Measurements from ENCODE around the gene PPP1R14C. TPM values are rescaled to one million over a fixed set of nuclear protein-coding genes. Genes with fewer than 3 reads are reported as not detected.

The PPP1R14C gene
- total and polyA plus RNA-seq, 2 experiments from 2014 or later: 1.1 to 1.4 TPM

- TF ChIP-seq ZNF462 (CRISPR knock-in tag; IDR thresholded peaks at IDR 0.05) (no peak), EZH2phosphoT487 (IDR thresholded peaks at IDR 0.05; ENCODE audit: unreplicated experiment) (no peak), CTCF (conservative IDR thresholded peaks at IDR 0.05; ENCODE audit: low read depth in 2 of 2) (no peak), NANOG (IDR thresholded peaks at IDR 0.05; ENCODE audit: borderline replicate concordance) (no peak), POLR2AphosphoS5 (IDR thresholded peaks at IDR 0.05; ENCODE audit: low read depth) (no peak), ETS1 (IDR thresholded peaks at IDR 0.05) (no peak)
Measured at GRCh38 chr6:150175586-150176151, 32.8 kb downstream of the PPP1R14C start (continued).

- H3K36me3 Mint-ChIP-seq (ENCODE audit: low read depth): no peaks in the 10 kb centered on the region
- no peaks in the 10 kb centered on the region for H3K27me3 Mint-ChIP-seq (ENCODE audit: insufficient read depth, low read depth, poor library complexity)
- no peaks in the 10 kb centered on the region for H3K27me3 ChIP-seq (ENCODE audit: insufficient read depth)
- H3K4me3 Mint-ChIP-seq: no peak overlapping the region
- ATAC-seq (no peak), DNase-seq (ENCODE audit: low spot score) (no peak)
- no peak overlapping the region for H3K4me2 ChIP-seq
- no peaks in the 10 kb centered on the region for H4K20me1 ChIP-seq (replicated peaks; ENCODE audit: insufficient read depth)
- no peaks in the 10 kb centered on the region for H3K4me1 ChIP-seq (ENCODE audit: insufficient read depth)
- H3K36me3 ChIP-seq (ENCODE audit: insufficient read depth): no peaks in the 10 kb centered on the region
- no peaks in the 10 kb centered on the region for H3F3A ChIP-seq (replicated peaks; ENCODE audit: low read depth)
- no peak overlapping the region for H3K27ac ChIP-seq (ENCODE audit: low read depth)
- H3K9me3 Mint-ChIP-seq: no peaks in the 10 kb centered on the region
- no peaks in the 10 kb centered on the region for H3K79me2 ChIP-seq (replicated peaks; ENCODE audit: insufficient read depth)
- H2AFZ ChIP-seq: no peak overlapping the region
- H3K9me2 ChIP-seq (ENCODE audit: insufficient read depth): no peaks in the 10 kb centered on the region
- no peak overlapping the region for H3K4me3 ChIP-seq
- no peak overlapping the region for H3K27ac Mint-ChIP-seq
- H3K4me1 Mint-ChIP-seq: no peaks in the 10 kb centered on the region; the same call in 2 of the 3 replicates
- TF ChIP-seq EZH2phosphoT487 (IDR thresholded peaks at IDR 0.05; ENCODE audit: unreplicated experiment) (no peak), EZH2 (IDR thresholded peaks at IDR 0.05; ENCODE audit: low read depth, unreplicated experiment) (no peak), JUNB (IDR thresholded peaks at IDR 0.05; ENCODE audit: unreplicated experiment) (no peak), REST (IDR thresholded peaks at IDR 0.05; ENCODE audit: unreplicated experiment) (no peak), ZNF331 (CRISPR knock-in tag; IDR thresholded peaks at IDR 0.05; ENCODE audit: low read depth) (no peak), NANOG (IDR thresholded peaks at IDR 0.05; ENCODE audit: borderline replicate concordance) (no peak)
Measured at GRCh38 chr6:150176152-150176551, 33.3 kb downstream of the PPP1R14C start.
